PC-3 (cell line): ENCODE data around the gene DYNLRB2. TPM values are rescaled to one million over a fixed set of nuclear protein-coding genes. Genes with fewer than 3 reads are reported as not detected.

Experiments
- ATAC-seq: fragments of 200-7000 bp; cut with Tn5 transposase; 2 replicates; pipeline ENCODE4 v1.9.1; 2020; ENCODE audit warnings: mild to moderate bottlenecking, moderate library complexity
- BruUV-seq: library from RNA; stranded (reverse); fragments of 400-500 nt; replicated peaks from 2 replicates; lab custom pipeline; 2021; lab: Mats Ljungman, UMichigan
- CTCF ChIA-PET: fragments of 300-600 bp; sonication (Branson Sonifier 250); formaldehyde crosslinking; loops from one replicate; lab custom pipeline; 2022; ENCODE audit warnings: antibody characterized with exemption; lab: Charles Lee
- POLR2A ChIA-PET: fragments of 300-600 bp; sonication (Branson Sonifier 250); formaldehyde crosslinking; loops from one replicate; lab custom pipeline; 2022; ENCODE audit warnings: antibody characterized with exemption; ENCODE audit not compliant: unreplicated experiment; lab: Charles Lee
- DNase-seq: peaks from one replicate; pipeline ENCODE4 v3.0.0-alpha.2; 2015
- H2AFZ ChIP-seq: fragments of 300-600 bp; sonication (generic); 2 replicates; pipeline ENCODE4 v1.6.0; 2016; ENCODE audit warnings: antibody characterized with exemption, low read length
- H3F3A ChIP-seq: fragments of 300-600 bp; sonication (generic); one replicate; pipeline ENCODE4 v1.6.0; 2017; ENCODE audit warnings: antibody characterized with exemption, low read length, control low read depth, mild to moderate bottlenecking; ENCODE audit not compliant: unreplicated experiment
- H3K27ac ChIP-seq: fragments of 300-600 bp; sonication (generic); 2 replicates; pipeline ENCODE4 v1.5.1; 2016; ENCODE audit warnings: mild to moderate bottlenecking, low read length
- H3K27me3 ChIP-seq: fragments of 300-600 bp; sonication (generic); 2 replicates; pipeline ENCODE4 v1.6.1; 2016; ENCODE audit warnings: low read length, mixed read lengths
- H3K36me3 ChIP-seq: fragments of 300-600 bp; sonication (generic); 2 replicates; pipeline ENCODE4 v1.6.1; 2016; ENCODE audit warnings: low read depth, mixed run types, low read length, mixed read lengths
- H3K4me1 ChIP-seq: fragments of 300-600 bp; sonication (generic); 2 replicates; pipeline ENCODE4 v1.5.1; 2016; ENCODE audit warnings: low read length; ENCODE audit not compliant: insufficient read depth
- H3K4me2 ChIP-seq: fragments of 300-600 bp; sonication (generic); 2 replicates; pipeline ENCODE4 v1.6.0; 2016; ENCODE audit warnings: low read length
- H3K4me3 ChIP-seq: fragments of 300-600 bp; sonication (generic); 2 replicates; pipeline ENCODE4 v1.5.1; 2016; ENCODE audit warnings: mild to moderate bottlenecking, low read length, mixed read lengths
- H3K79me2 ChIP-seq: fragments of 300-600 bp; sonication (generic); 2 replicates; pipeline ENCODE4 v1.6.1; 2017; ENCODE audit warnings: low read length, mixed read lengths
- H3K9ac ChIP-seq: fragments of 300-600 bp; sonication (generic); 2 replicates; pipeline ENCODE4 v1.6.0; 2016; ENCODE audit warnings: mild to moderate bottlenecking, low read length
- H3K9me2 ChIP-seq: fragments of 300-600 bp; sonication (generic); replicated peaks from 2 replicates; pipeline ENCODE4 v1.6.1; 2016; ENCODE audit warnings: mixed run types, low read length, mixed read lengths
- H3K9me3 ChIP-seq: fragments of 300-600 bp; sonication (generic); 2 replicates; pipeline ENCODE4 v1.6.1; 2016; ENCODE audit warnings: low read length, mixed read lengths
- H4K20me1 ChIP-seq: fragments of 300-600 bp; sonication (generic); 2 replicates; pipeline ENCODE4 v1.6.1; 2016; ENCODE audit warnings: low read length, mixed read lengths
- EZH2 ChIP-seq: fragments of 300-600 bp; sonication (generic); IDR thresholded peaks from one replicate; pipeline ENCODE4 v1.6.1; 2017; ENCODE audit warnings: antibody characterized with exemption, mild to moderate bottlenecking, low read length; ENCODE audit not compliant: unreplicated experiment
- EZH2phosphoT487 ChIP-seq: fragments of 300-600 bp; sonication (generic); IDR thresholded peaks from 2 replicates; pipeline ENCODE4 v1.6.1; 2018; ENCODE audit warnings: mild to moderate bottlenecking, antibody characterized with exemption, low read length, borderline replicate concordance
- intact Hi-C: fragments of 100-400 bp; cut with micrococcal nuclease; formaldehyde crosslinking; loops from 2 replicates; pipeline ENCODE4 v1.9.0; 2023
- total RNA-seq: library from RNA; depleted of rRNA; stranded (reverse); fragments of >200 nt; gene quantifications from 2 replicates; pipeline ENCODE4 v1.2.3, GENCODE V29; 2014
- TF ChIP-seq, protein P1 (sequence below): fragments of 300-600 bp; sonication (generic); conservative IDR thresholded peaks from 2 replicates; pipeline ENCODE4 v1.5.1; 2017; ENCODE audit warnings: antibody characterized with exemption, low read depth, mild to moderate bottlenecking, low read length

Gene DYNLRB2
- total RNA-seq, 1 experiment from 2014 or later, result 1.3 TPM

- Histone ChIP-seq H3K4me3 (no peak overlapping the region), H3K9me2 (no peaks in the 10 kb centered on the region), H2AFZ (no peak overlapping the region), H3K79me2 (no peaks in the 10 kb centered on the region), H3K27me3 (no peaks in the 10 kb centered on the region), H3F3A (no peaks in the 10 kb centered on the region), H3K4me1 (no peaks in the 10 kb centered on the region), H3K4me2 (no peak overlapping the region), H4K20me1 (no peaks in the 10 kb centered on the region), H3K9me3 (no peaks in the 10 kb centered on the region), H3K27ac (no peak overlapping the region), H3K36me3 (no peaks in the 10 kb centered on the region), H3K9ac (no peak overlapping the region)
- DNase-seq (no peak), ATAC-seq (no peak)
- CTCF ChIA-PET, result no interaction called here
- POLR2A ChIA-PET, result no interaction called here
- intact Hi-C loops, result no loop called here
- BruUV-seq, result no TSS peak
- TF ChIP-seq, protein P1, sequence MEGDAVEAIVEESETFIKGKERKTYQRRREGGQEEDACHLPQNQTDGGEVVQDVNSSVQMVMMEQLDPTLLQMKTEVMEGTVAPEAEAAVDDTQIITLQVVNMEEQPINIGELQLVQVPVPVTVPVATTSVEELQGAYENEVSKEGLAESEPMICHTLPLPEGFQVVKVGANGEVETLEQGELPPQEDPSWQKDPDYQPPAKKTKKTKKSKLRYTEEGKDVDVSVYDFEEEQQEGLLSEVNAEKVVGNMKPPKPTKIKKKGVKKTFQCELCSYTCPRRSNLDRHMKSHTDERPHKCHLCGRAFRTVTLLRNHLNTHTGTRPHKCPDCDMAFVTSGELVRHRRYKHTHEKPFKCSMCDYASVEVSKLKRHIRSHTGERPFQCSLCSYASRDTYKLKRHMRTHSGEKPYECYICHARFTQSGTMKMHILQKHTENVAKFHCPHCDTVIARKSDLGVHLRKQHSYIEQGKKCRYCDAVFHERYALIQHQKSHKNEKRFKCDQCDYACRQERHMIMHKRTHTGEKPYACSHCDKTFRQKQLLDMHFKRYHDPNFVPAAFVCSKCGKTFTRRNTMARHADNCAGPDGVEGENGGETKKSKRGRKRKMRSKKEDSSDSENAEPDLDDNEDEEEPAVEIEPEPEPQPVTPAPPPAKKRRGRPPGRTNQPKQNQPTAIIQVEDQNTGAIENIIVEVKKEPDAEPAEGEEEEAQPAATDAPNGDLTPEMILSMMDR, result no peak
- no peak for TF ChIP-seq EZH2phosphoT487
- no peak for TF ChIP-seq EZH2
Measured at GRCh38 chr16:80576343-80576912, 35.6 kb downstream of the DYNLRB2 start.

- Histone ChIP-seq H3K4me3 (no peak overlapping the region), H3K36me3 (no peaks in the 10 kb centered on the region), H3K4me1 (no peaks in the 10 kb centered on the region), H3K4me2 (no peak overlapping the region), H4K20me1 (no peaks in the 10 kb centered on the region), H3K27ac (no peak overlapping the region), H3K9me2 (no peaks in the 10 kb centered on the region), H3K27me3 (no peaks in the 10 kb centered on the region), H2AFZ (no peak overlapping the region), H3K9me3 (no peaks in the 10 kb centered on the region), H3K79me2 (no peaks in the 10 kb centered on the region), H3K9ac (no peak overlapping the region), H3F3A (no peaks in the 10 kb centered on the region)
- ChIA-PET CTCF (no interaction called here), POLR2A (no interaction called here)
- ATAC-seq (no peak), DNase-seq (no peak)
- TF ChIP-seq, protein P1, result no peak
- no peak for TF ChIP-seq EZH2phosphoT487
- TF ChIP-seq EZH2, result no peak
- intact Hi-C loops, result no loop called here
- BruUV-seq, result no TSS peak
Measured at GRCh38 chr16:80577485-80578280, 36.9 kb downstream of the DYNLRB2 start.
